Neural cell (in vitro differentiated cells): ENCODE measurements around the gene COX6B2.

Experiments used
- EZH2 ChIP-seq: fragments of 200-600, 300-800 bp; shearing (Covaris generic), sonication (generic); IDR thresholded peaks from 2 replicates; pipeline ENCODE4 v1.6.1; 2014; ENCODE audit warnings: antibody characterized with exemption, low read length, borderline replicate concordance, mild to moderate bottlenecking; ENCODE audit not compliant: insufficient read depth, poor library complexity, severe bottlenecking
- POLR2AphosphoS5 ChIP-seq: IDR thresholded peaks from 2 replicates; pipeline ENCODE4 v1.6.1; 2012
- RAD21 ChIP-seq: fragments of 450-650 bp; conservative IDR thresholded peaks from 2 replicates; pipeline ENCODE4 v1.6.1; 2014; ENCODE audit warnings: antibody characterized with exemption, mild to moderate bottlenecking, moderate library complexity
- TF ChIP-seq, protein P1 (sequence below): fragments of 450-650 bp; IDR thresholded peaks from 2 replicates; pipeline ENCODE4 v1.5.1; 2014; ENCODE audit warnings: antibody characterized with exemption, mild to moderate bottlenecking, moderate library complexity; ENCODE audit not compliant: poor library complexity, severe bottlenecking
- TF ChIP-seq, protein P2 (sequence below): IDR thresholded peaks from 2 replicates; pipeline ENCODE4 v1.6.1; 2012; ENCODE audit warnings: borderline replicate concordance

GRCh38 chr19:55304980-55305379 is 49.5 kb downstream of the COX6B2 start:
- no peak for TF ChIP-seq POLR2AphosphoS5
- TF ChIP-seq, protein P1, sequence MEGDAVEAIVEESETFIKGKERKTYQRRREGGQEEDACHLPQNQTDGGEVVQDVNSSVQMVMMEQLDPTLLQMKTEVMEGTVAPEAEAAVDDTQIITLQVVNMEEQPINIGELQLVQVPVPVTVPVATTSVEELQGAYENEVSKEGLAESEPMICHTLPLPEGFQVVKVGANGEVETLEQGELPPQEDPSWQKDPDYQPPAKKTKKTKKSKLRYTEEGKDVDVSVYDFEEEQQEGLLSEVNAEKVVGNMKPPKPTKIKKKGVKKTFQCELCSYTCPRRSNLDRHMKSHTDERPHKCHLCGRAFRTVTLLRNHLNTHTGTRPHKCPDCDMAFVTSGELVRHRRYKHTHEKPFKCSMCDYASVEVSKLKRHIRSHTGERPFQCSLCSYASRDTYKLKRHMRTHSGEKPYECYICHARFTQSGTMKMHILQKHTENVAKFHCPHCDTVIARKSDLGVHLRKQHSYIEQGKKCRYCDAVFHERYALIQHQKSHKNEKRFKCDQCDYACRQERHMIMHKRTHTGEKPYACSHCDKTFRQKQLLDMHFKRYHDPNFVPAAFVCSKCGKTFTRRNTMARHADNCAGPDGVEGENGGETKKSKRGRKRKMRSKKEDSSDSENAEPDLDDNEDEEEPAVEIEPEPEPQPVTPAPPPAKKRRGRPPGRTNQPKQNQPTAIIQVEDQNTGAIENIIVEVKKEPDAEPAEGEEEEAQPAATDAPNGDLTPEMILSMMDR = no peak
- TF ChIP-seq EZH2 = no peak
- TF ChIP-seq, protein P2, sequence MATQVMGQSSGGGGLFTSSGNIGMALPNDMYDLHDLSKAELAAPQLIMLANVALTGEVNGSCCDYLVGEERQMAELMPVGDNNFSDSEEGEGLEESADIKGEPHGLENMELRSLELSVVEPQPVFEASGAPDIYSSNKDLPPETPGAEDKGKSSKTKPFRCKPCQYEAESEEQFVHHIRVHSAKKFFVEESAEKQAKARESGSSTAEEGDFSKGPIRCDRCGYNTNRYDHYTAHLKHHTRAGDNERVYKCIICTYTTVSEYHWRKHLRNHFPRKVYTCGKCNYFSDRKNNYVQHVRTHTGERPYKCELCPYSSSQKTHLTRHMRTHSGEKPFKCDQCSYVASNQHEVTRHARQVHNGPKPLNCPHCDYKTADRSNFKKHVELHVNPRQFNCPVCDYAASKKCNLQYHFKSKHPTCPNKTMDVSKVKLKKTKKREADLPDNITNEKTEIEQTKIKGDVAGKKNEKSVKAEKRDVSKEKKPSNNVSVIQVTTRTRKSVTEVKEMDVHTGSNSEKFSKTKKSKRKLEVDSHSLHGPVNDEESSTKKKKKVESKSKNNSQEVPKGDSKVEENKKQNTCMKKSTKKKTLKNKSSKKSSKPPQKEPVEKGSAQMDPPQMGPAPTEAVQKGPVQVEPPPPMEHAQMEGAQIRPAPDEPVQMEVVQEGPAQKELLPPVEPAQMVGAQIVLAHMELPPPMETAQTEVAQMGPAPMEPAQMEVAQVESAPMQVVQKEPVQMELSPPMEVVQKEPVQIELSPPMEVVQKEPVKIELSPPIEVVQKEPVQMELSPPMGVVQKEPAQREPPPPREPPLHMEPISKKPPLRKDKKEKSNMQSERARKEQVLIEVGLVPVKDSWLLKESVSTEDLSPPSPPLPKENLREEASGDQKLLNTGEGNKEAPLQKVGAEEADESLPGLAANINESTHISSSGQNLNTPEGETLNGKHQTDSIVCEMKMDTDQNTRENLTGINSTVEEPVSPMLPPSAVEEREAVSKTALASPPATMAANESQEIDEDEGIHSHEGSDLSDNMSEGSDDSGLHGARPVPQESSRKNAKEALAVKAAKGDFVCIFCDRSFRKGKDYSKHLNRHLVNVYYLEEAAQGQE = no peak
- no peak for TF ChIP-seq RAD21
